Astrocyte of the cerebellum (primary cell): ENCODE data around the gene BHLHA15.

Experiments
- DNase-seq: peaks from one replicate; pipeline ENCODE4 v3.0.0-alpha.2; 2011; ENCODE audit warnings: low read depth
- H3K4me3 ChIP-seq: 2 replicates; pipeline ENCODE4 v1.5.1; 2011; ENCODE audit warnings: mild to moderate bottlenecking, low read depth, low read length, moderate library complexity
- in situ Hi-C: cut with HindIII; loops from 2 replicates; pipeline ENCODE4 v1.10.0; 2017; ENCODE audit warnings: low sequenced_read_pairs
- TF ChIP-seq, protein P1 (sequence below): IDR thresholded peaks from 2 replicates; pipeline ENCODE4 v1.5.1; 2012; ENCODE audit warnings: low read length, low read depth, moderate library complexity, mild to moderate bottlenecking; ENCODE audit errors: missing control alignments

The BHLHA15 gene

DNA sequence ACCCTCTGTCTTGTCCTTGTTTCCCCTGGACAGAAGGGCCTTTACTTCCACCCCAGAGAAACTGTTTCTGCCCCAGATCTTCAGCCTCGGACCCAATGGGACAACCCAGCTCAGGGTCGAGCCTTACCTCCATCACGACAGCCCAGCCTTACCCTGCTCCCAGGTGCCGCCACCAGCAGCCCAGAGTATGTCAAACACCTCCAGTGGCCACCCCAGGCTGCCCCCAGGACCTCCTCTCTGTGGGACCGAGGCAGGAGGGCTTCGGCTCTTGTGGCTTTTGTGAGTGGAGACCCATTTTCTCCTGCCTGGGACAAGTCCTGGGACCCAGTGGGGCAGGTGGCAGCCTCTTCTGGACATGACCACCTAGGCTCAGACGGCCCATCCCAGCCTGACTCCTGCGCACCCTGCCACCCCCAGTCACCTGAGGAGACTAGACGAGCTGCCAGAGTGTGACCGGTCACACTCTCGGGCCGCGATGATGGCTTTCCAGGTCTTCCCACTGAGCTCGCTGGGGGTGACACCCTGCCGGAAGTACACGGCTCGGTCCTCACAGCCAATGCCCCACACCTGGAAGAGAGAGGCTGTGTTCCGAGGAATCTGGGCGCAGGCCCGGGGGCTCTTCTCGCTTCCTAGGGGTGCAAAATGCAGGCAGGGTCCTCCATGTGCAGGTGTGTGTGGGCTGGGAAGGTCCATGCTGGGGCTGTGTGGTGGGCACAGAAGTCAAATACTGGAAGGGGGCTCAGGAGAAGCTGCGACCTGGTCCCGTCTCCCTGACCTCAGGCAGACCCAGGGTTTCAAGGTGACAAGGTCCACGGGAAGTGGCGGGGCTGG lies 25.3 kb downstream of the BHLHA15 start:
- H3K4me3 ChIP-seq = no peak overlapping the region
- in situ Hi-C loops = no loop called here
- TF ChIP-seq, protein P1, sequence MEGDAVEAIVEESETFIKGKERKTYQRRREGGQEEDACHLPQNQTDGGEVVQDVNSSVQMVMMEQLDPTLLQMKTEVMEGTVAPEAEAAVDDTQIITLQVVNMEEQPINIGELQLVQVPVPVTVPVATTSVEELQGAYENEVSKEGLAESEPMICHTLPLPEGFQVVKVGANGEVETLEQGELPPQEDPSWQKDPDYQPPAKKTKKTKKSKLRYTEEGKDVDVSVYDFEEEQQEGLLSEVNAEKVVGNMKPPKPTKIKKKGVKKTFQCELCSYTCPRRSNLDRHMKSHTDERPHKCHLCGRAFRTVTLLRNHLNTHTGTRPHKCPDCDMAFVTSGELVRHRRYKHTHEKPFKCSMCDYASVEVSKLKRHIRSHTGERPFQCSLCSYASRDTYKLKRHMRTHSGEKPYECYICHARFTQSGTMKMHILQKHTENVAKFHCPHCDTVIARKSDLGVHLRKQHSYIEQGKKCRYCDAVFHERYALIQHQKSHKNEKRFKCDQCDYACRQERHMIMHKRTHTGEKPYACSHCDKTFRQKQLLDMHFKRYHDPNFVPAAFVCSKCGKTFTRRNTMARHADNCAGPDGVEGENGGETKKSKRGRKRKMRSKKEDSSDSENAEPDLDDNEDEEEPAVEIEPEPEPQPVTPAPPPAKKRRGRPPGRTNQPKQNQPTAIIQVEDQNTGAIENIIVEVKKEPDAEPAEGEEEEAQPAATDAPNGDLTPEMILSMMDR = no peak
- no peak for DNase-seq

DNA sequence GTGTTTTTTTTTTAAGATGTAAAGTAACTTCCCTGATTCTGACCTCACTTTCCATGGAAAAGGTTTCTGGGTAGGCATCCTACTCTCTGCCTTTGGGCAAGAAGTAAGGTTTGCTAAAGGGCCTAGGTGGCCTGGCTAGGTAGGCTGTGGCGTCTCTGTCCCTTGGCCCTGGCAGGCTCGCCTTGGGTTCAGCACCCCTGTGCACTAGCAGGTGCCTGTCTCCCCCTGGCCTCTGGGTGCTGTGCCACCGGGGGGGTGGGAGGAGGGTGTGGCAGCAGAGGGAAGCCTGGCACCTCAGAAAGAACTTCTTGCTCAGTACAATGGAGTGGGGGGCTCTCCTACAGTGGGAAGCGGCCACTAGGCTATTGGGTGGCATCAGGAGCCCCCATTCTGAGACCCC lies 26.8 kb downstream of the BHLHA15 start:
- TF ChIP-seq, protein P1 = no peak
- no peak for DNase-seq
- no peak overlapping the region for H3K4me3 ChIP-seq
- in situ Hi-C loops = no loop called here

DNA sequence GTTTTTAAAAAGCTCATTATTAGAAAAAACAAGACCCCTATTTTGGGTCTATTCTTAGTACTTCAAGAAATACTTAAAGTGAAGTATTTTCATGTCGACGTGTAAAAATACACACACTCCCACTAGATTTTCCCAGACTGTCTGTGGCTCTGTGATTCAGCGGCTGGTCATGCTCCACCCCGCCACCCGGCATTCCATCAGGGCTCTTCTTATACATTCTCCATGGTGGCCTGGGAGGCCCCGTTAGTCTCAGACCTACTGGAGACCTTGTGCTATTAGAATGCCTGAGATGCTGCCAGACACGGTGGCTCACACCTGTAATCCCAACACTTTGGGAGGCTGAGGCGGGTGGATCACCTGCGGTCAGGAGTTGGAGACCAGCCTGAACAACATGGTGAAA lies 27.7 kb downstream of the BHLHA15 start:
- in situ Hi-C loops = no loop called here
- TF ChIP-seq, protein P1 = no peak
- no peak overlapping the region for H3K4me3 ChIP-seq
- DNase-seq = no peak

DNA sequence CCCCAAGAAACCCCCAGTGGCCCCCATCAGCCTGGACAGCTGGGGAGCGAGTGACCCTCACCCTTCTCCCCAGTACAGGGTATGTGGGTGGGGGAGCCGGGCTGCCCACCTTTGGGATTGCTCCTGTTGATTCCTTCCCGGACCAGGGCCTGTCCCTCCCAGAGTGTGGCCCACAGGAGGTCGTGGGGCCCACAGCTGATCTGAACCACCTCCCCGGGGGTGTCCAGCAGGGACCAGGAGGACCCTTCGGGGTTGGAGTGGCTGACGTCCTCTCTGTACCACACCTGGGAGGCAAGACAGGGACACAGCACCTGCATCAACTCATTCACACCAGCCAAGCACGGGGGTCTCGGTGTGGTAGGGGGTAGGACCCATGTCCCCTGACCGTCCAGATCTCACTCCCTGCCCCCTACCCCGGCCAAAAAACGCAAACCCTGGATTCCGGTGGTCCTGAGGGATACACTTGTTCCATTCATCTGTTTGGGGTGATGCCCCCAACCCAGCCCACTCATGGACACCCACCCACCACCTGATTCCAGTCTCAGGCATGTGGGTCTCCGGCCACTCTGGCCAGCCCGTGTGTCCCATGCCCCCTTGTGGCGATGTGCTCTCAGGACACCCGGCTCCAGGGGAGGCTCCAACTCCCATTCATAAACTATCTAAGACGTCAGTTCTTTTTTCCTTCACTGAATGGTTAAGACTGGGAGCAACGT lies 29.9 kb downstream of the BHLHA15 start:
- in situ Hi-C loops = no loop called here
- TF ChIP-seq, protein P1 = peak; percentile 83
- no peak overlapping the region for H3K4me3 ChIP-seq
- peak; percentile 13 for DNase-seq

- in situ Hi-C loops = no loop called here
Observed at GRCh38 chr7:98241674-98242241, 30.5 kb downstream of the BHLHA15 start.

GRCh38 chr7:98242342-98242741 lies 31.1 kb downstream of the BHLHA15 start:
- H3K4me3 ChIP-seq = no peak overlapping the region
- in situ Hi-C loops = no loop called here
- no peak for DNase-seq
- TF ChIP-seq, protein P1 = no peak

More at GRCh38 chr7:98241674-98242241, 30.5 kb downstream of the BHLHA15 start:
- TF ChIP-seq, protein P1 = no peak
- H3K4me3 ChIP-seq = no peak overlapping the region
- DNase-seq = no peak
